Cardiac septum (tissue), 1 donor: Measurements from ENCODE around the gene DPP6. TPM values are rescaled to one million over a fixed set of nuclear protein-coding genes. Genes with fewer than 3 reads are reported as not detected.
"Not testable (repeated sequence)": the region's sequence is repeated elsewhere in the genome, so short reads cannot be mapped to it uniquely, and the experiment has no call there.

ENCODE experiments used
- DNase-seq: peaks from one replicate; pipeline ENCODE4 v3.0.0-alpha.2; 2020; ENCODE audit warnings: low spot score
- intact Hi-C: fragments of 100-400 bp; cut with DNase I; formaldehyde crosslinking; loops from one replicate; pipeline ENCODE4 v1.14.0; 2022
- long read RNA-seq: library from polyadenylated mRNA; unstranded; transcript quantifications from one replicate; pipeline ENCODE4 v2.0.0, GENCODE V29; 2021
- total RNA-seq: library from RNA; stranded (reverse); fragmentation: NEBNext Ultra II Directional; extraction: Animal tissue kit (Norgen Biotek cat#: 25700); gene quantifications from one replicate; pipeline ENCODE4 v1.2.1, GENCODE V29; 2021
- donor health status: DM: no; HTN: no; CAD: no.

DPP6 gene
- total RNA-seq: not detected
- long read RNA-seq: 0 reads

- intact Hi-C loops, DNase-seq: not testable (repeated sequence)
Measured at GRCh38 chr7:154051643-154052529, at the start of gene DPP6. Gene DPP6 (plus strand): TSS chr7:154052398.

- intact Hi-C loops, DNase-seq: not testable (repeated sequence)
Measured at GRCh38 chr7:154009423-154009911, 42.7 kb upstream of the DPP6 start.

- DNase-seq, intact Hi-C loops: not testable (repeated sequence)
Measured at GRCh38 chr7:154010726-154011568, 41.3 kb upstream of the DPP6 start.

- DNase-seq, intact Hi-C loops: not testable (repeated sequence)
Measured at GRCh38 chr7:154012800-154013199, 39.4 kb upstream of the DPP6 start.

- DNase-seq, intact Hi-C loops: not testable (repeated sequence)
Measured at GRCh38 chr7:154015636-154016035, 36.6 kb upstream of the DPP6 start.

- DNase-seq, intact Hi-C loops: not testable (repeated sequence)
Measured at GRCh38 chr7:154018354-154018753, 33.8 kb upstream of the DPP6 start.

- intact Hi-C loops, DNase-seq: not testable (repeated sequence)
Measured at GRCh38 chr7:154027805-154028204, 24.4 kb upstream of the DPP6 start.

GRCh38 chr7:154030476-154031080 lies 21.6 kb upstream of the DPP6 start:
- DNase-seq, intact Hi-C loops: not testable (repeated sequence)

- DNase-seq, intact Hi-C loops: not testable (repeated sequence)
Measured at GRCh38 chr7:154039466-154040165, 12.6 kb upstream of the DPP6 start.

- intact Hi-C loops, DNase-seq: not testable (repeated sequence)
Measured at GRCh38 chr7:154050394-154050793, 1.8 kb upstream of the DPP6 start.

GRCh38 chr7:154051006-154051642 lies 1.1 kb upstream of the DPP6 start:
- DNase-seq, intact Hi-C loops: not testable (repeated sequence)

- intact Hi-C loops, DNase-seq: not testable (repeated sequence)
Measured at GRCh38 chr7:154052530-154053252, 493 bp downstream of the DPP6 start.

- DNase-seq, intact Hi-C loops: not testable (repeated sequence)
Measured at GRCh38 chr7:154053466-154054312, 1.5 kb downstream of the DPP6 start.

- DNase-seq, intact Hi-C loops: not testable (repeated sequence)
Measured at GRCh38 chr7:154054664-154055063, 2.5 kb downstream of the DPP6 start.

GRCh38 chr7:154055491-154056106 lies 3.4 kb downstream of the DPP6 start:
- DNase-seq, intact Hi-C loops: not testable (repeated sequence)

- intact Hi-C loops, DNase-seq: not testable (repeated sequence)
Measured at GRCh38 chr7:154058783-154059182, 6.6 kb downstream of the DPP6 start.
